ENCODE results near the gene FAM234A.
"Not testable (repeated sequence)": the region's sequence is repeated elsewhere in the genome, so short reads cannot be mapped to it uniquely, and the experiment has no call there.

The FAM234A gene

DNA sequence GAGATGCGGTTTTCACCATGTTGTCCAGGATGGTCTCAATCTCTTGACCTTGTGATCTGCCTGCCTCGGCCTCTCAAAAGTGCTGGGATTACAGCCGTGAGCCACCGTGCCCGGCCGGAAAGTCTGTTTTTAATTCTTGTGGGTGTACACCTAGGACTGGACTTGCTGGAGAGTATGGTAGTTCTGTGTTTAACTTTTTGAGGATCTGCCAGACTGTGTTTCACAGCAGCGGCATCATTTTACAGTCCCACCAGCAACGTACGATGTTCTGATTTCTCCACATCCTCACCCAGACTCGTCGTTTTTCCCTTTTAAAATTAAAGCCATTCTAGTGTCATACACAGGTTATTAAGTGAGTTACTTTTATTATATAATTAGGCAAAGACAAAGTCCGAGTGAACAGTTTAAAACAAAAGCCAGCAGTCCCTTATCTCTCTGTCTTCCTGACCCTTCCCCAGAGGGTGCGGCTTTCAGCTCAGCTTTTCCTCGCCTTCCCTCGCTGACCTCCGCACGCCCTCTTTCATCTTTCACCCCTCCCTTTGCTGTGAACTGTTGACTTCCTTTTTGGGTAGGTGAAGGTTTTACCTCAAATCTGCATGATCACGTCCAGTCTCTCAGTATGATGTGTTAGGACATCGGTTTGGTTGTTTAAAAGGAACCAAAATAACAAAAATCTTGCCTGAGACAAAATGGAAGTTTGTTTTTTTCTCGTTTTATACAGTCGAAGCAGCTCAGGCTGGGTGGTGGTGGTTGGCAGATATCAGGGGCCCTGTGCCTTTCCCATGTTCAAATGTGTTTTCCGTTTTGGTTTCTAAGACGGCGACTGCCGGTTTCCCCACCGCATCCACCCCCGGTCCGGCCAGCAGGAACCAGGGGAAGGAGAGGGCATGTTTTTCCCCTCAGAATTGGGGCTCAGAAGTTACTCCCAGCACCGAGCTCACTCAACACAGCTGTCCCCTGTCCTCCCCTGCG is 18.0 kb downstream of the FAM234A start:
- TF ChIP-seq, protein P1, sequence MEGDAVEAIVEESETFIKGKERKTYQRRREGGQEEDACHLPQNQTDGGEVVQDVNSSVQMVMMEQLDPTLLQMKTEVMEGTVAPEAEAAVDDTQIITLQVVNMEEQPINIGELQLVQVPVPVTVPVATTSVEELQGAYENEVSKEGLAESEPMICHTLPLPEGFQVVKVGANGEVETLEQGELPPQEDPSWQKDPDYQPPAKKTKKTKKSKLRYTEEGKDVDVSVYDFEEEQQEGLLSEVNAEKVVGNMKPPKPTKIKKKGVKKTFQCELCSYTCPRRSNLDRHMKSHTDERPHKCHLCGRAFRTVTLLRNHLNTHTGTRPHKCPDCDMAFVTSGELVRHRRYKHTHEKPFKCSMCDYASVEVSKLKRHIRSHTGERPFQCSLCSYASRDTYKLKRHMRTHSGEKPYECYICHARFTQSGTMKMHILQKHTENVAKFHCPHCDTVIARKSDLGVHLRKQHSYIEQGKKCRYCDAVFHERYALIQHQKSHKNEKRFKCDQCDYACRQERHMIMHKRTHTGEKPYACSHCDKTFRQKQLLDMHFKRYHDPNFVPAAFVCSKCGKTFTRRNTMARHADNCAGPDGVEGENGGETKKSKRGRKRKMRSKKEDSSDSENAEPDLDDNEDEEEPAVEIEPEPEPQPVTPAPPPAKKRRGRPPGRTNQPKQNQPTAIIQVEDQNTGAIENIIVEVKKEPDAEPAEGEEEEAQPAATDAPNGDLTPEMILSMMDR (conservative IDR thresholded peaks at IDR 0.05; ENCODE audit: control insufficient read depth, insufficient read depth, low read depth, low read length) = no peak
- H3K4me3 ChIP-seq (ENCODE audit: control insufficient read depth, low read depth, low read length) = no peak overlapping the region
- DNase-seq (ENCODE audit: low read depth) = no peak

DNA sequence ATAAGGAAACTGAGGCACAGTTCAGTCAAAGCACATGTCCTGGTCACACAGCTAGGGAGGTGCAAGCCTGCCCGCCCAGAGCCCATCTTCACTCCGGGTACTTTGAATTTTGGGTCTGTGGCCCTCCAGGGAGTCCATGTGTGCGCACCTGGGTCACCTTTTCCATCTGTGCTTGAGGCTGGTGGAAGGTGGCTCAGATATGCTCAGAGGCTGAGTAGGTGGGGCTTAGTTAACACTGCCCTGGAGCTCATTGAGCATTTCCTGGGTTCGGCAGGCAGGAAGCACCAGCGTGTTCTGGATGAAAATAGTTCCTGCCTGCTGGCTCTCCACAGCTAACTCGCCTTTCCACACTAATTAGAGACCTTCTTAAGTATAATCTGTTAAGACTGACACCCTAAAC is 19.2 kb downstream of the FAM234A start:
- TF ChIP-seq, protein P1 (conservative IDR thresholded peaks at IDR 0.05; ENCODE audit: control insufficient read depth, insufficient read depth, low read depth, low read length) = no peak
- DNase-seq (ENCODE audit: low read depth) = no peak
- no peak overlapping the region for H3K4me3 ChIP-seq (ENCODE audit: control insufficient read depth, low read depth, low read length)

DNA sequence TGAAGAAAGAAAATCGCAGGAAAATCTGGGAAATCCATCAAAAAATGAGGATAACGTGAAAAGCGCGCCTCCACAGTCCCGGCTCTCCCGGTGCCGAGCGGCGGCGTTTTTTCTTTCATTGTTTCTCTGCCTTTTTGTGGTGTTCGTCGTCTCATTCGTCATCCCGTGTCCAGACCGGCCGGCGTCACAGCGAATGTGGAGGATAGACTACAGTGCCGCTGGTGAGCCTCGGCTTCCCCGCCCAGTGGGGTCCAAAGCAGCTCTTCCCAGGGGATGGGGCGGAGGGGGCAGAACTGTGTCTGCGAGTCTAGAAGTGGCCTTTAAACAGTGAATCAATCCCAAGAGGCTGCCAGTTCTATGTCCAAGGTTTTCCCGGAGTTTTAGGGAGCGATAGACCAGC is 19.8 kb downstream of the FAM234A start:
- no peak for DNase-seq (ENCODE audit: low read depth)
- H3K4me3 ChIP-seq (ENCODE audit: control insufficient read depth, low read depth, low read length) = no peak overlapping the region
- TF ChIP-seq, protein P1 (conservative IDR thresholded peaks at IDR 0.05; ENCODE audit: control insufficient read depth, insufficient read depth, low read depth, low read length) = no peak

DNA sequence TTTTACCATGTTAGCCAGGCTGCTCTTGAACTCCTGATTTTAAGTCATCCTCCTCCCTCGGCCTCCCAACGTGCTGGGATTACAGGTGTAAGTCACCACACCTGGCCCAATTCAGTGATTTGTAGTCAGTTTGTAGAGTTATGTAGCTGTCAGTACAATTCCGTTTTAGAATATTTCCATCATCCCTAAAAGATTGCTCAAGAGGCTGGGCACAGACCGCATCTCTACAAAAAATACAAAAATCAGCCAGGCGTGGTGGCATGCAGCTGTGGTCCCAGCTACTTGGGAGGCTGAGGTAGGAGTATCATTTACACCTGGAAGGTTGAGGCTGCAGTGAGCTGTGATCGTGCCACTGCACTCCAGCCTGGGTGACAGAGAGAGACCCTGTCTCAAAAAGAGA is 20.6 kb downstream of the FAM234A start:
- H3K4me3 ChIP-seq (ENCODE audit: control insufficient read depth, low read depth, low read length) = no peak overlapping the region
- no peak for DNase-seq (ENCODE audit: low read depth)
- TF ChIP-seq, protein P1 (conservative IDR thresholded peaks at IDR 0.05; ENCODE audit: control insufficient read depth, insufficient read depth, low read depth, low read length) = no peak

DNA sequence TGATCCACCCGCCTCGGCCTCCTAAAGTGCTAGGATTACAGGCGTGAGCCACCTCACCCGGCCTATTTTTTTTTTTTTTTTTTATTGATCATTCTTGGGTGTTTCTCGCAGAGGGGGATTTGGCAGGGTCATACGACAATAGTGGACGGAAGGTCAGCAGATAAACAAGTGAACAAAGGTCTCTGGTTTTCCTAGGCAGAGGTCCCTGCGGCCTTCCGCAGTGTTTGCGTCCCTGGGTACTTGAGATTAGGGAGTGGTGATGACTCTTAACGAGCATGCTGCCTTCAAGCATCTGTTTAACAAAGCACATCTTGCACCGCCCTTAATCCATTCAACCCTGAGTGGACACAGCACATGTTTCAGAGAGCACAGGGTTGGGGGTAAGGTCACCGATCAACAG is 23.5 kb downstream of the FAM234A start:
- H3K4me3 ChIP-seq (ENCODE audit: control insufficient read depth, low read depth, low read length); DNase-seq (ENCODE audit: low read depth): not testable (repeated sequence)

DNA sequence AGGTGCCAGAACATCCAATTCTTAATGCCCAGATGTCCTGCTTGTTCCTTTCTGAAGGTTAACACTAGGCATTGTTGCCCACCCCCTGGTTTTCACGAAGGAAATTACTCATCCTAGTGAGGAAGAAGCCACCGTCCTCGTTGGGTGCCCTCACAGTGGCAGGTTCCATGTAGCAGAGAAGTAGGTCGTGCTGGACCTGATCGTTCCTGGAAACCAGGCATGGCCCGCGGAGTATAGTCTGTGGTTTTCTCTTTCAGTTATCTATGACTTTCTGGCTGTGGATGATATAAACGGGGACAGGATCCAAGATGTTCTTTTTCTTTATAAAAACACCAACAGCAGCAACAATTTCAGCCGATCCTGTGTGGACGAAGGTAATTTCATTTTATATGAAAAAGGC is 24.6 kb downstream of the FAM234A start:
- H3K4me3 ChIP-seq (ENCODE audit: control insufficient read depth, low read depth, low read length) = no peak overlapping the region
- TF ChIP-seq, protein P1 (conservative IDR thresholded peaks at IDR 0.05; ENCODE audit: control insufficient read depth, insufficient read depth, low read depth, low read length) = no peak
- DNase-seq (ENCODE audit: low read depth) = no peak

DNA sequence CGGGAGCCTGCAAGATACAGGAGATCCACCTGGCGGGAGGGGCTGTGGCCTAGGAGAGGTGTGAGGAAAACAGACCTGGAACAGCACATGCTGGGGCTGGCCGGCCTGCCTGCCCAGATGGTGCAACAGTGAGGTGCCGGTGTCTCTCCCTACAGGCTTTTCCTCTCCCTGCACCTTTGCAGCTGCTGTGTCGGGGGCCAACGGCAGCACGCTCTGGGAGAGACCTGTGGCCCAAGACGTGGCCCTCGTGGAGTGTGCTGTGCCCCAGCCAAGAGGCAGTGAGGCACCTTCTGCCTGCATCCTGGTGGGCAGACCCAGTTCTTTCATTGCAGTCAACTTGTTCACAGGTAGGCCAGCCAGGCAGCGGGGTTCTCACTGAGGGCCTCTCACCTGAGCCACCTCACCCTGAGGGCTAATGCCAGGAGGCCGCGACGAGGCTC is 25.2 kb downstream of the FAM234A start:
- no peak for DNase-seq (ENCODE audit: low read depth)
- no peak overlapping the region for H3K4me3 ChIP-seq (ENCODE audit: control insufficient read depth, low read depth, low read length)
- TF ChIP-seq, protein P1 (conservative IDR thresholded peaks at IDR 0.05; ENCODE audit: control insufficient read depth, insufficient read depth, low read depth, low read length) = no peak
